NCI-H1694 treated with DMSO at 0.1 percent for 48 hours (cell line): Measurements from ENCODE around the gene CYP24A1.

Experiments
- DNase-seq: peaks from one replicate; lab custom pipeline; 2025; lab: John Stamatoyannopoulos, UW

Gene CYP24A1

GRCh38 chr20:54174457-54175175 lies 830 bp upstream of the CYP24A1 start:
- no peak for DNase-seq

DNA sequence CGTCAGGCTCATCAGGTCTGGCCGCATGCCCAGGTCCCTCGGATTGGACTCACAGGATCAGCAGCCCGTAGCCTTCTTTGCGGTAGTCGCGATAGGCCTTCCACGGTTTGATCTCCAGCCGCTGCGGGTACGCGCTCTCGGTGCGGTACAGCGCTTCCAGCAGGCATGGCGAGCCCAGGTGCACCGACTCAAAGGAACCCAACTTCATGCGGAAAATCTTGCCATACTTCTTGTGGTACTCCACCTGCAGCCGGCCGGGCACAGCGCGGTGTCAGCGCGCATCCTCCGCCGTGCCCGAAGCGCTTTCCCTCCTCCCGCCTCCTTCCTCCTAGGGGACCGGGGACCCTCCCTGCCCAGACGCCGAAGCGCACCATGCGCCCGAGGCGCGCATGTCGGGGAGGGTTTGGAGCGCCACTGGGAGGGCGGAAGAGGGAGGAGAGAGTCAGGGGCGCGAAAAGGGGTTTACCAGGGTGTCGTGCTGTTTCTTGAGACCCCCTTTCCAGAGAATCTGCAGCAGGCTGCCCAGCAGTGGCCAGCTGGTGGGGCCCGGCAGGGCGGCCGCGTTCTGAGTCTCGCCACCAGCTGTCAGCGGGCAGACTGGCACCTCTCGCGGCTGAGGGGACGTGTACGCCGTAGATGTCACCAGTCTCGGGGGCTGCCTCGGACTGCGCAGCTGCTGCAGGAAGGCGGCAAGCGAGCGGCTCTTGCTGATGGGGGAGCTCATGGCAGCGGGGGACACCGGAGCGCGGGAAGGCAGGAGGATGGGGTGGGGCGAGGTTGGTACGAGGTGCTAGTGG lies 732 bp downstream of the CYP24A1 start:
- DNase-seq: no peak

GRCh38 chr20:54172532-54172855 lies 1.3 kb downstream of the CYP24A1 start:
- DNase-seq: no peak

GRCh38 chr20:54170963-54171362 lies 2.8 kb downstream of the CYP24A1 start:
- no peak for DNase-seq

DNA sequence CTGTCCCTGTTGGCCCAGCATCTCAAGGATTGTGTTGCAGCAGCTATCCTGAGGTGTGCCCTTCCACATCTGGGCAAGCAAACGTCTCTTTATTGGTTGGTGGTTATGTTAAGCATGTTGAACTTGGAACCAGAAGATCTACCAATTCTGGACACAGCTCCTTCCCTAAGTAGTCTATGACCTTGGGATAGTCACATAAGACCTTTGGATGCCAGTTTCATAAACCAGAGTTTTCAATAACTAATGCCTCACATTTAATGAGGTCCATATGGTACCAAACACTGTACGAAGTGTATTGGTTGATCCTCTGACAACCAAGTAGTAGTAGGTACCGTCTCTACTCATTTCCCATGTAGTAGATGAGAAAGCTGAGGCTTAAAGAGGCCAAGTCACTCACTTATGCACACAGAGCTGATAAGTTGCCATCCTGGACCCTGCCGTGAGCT lies 3.7 kb downstream of the CYP24A1 start:
- DNase-seq: no peak

- DNase-seq: no peak
Measured at GRCh38 chr20:54168961-54169862, 4.6 kb downstream of the CYP24A1 start.

GRCh38 chr20:54167909-54168872 lies 5.6 kb downstream of the CYP24A1 start:
- DNase-seq: no peak

GRCh38 chr20:54166987-54167662 lies 6.7 kb downstream of the CYP24A1 start:
- no peak for DNase-seq

DNA sequence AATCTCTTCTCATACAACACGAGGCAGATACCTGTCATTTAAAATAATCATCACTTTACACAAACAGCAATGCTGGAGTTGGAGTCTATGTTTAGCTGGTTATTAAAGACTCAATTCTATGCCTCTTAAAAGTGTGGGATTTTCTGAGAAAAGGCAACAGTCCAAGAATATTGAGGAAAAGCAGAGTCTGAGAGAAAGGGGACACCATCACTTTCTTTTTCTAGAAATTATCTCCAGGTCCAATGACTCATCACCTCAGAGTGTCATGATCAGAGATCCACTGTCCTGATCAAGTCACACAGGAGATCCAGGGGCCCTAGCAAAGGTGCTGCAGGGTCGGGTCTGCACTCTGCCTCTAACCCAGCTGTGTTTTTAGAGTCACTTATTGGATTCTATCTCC lies 8.0 kb downstream of the CYP24A1 start:
- no peak for DNase-seq

GRCh38 chr20:54165014-54165413 lies 8.8 kb downstream of the CYP24A1 start:
- DNase-seq: no peak

DNA sequence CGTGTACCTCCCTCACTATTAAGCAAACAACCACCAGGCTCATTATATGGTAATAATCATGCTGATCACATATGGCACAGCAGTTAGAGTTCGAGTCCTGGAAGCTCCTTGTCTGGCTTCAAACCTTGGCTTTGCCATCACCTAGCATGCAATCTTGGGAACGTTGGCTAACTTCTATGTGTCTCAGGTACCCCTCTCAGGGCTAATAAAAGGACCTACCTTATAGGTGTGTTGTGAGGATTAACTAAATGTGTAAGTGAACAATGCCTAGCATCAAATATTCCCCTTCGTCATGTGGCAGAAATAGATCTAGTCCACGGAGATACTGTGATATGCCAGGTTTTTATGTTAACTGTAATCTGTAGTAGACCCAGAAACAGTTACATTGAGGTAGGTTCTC lies 10.4 kb downstream of the CYP24A1 start:
- DNase-seq: no peak

DNA sequence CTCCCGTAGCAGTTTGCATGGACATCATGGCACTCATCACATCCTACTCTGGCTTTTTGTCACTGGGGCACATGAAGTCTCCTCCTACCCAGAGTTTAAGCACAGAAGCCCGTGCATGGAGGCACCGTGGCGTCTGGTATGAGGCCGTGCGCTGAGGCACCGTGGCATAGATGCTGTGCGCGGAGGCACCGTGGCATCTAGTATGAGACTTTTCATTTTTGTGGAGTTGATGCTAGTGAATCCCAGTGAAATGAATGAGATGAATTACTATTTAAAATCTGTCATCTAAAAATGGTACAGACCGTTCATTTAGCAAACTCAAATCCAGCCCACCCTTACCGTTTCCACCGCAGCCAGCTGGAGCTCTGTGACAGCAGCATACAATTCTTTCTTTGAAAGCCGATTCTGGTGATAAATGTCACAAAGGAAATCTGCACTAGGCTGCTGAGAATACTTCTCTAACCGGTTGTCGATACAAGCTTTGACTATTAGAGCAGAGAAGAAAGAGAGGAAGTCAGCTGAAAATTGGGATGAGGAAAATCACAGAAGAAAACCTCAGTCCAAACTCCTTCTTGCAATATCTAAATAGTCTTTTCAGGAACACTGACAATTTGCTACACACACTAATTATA lies 11.3 kb downstream of the CYP24A1 start:
- DNase-seq: no peak

- DNase-seq: no peak
Measured at GRCh38 chr20:54161821-54162149, 12.0 kb downstream of the CYP24A1 start.

DNA sequence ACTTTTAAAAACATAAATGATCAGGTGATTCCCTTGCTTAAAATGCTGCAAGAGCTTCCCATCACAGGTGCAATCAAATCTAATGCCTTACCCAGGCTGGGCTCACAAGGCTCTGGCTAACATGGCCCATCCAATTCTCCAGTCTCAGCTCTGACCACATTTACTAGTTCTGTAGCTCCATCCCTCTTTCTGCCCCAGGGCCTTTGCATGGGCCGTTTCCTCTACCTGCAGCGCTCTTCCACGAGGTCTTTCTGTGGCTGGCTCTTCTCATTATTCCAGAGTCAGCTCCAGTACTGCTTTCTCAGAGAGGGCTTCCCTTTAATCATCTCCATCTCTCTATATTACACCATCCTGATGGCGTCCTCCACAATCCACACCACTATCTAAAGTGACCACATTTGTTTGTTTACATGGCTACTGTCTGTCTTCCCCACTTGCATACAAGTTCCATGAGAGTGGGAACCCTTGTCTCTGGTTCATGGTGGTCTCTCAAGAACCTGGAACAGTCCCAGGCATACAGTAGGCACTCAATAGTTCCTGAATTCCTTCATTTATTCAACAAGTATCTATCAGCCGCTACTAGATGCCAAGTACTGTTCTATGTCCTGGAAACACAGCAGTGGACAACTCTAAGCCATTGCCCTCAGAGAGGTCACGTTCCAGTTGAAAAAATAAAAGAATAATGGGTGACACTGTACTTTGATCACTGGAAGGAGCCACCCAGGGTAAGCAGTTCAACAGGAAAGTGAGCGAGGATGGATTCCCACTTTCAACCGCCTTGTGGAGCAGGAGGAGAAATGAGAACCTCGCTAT lies 12.6 kb downstream of the CYP24A1 start:
- DNase-seq: no peak

DNA sequence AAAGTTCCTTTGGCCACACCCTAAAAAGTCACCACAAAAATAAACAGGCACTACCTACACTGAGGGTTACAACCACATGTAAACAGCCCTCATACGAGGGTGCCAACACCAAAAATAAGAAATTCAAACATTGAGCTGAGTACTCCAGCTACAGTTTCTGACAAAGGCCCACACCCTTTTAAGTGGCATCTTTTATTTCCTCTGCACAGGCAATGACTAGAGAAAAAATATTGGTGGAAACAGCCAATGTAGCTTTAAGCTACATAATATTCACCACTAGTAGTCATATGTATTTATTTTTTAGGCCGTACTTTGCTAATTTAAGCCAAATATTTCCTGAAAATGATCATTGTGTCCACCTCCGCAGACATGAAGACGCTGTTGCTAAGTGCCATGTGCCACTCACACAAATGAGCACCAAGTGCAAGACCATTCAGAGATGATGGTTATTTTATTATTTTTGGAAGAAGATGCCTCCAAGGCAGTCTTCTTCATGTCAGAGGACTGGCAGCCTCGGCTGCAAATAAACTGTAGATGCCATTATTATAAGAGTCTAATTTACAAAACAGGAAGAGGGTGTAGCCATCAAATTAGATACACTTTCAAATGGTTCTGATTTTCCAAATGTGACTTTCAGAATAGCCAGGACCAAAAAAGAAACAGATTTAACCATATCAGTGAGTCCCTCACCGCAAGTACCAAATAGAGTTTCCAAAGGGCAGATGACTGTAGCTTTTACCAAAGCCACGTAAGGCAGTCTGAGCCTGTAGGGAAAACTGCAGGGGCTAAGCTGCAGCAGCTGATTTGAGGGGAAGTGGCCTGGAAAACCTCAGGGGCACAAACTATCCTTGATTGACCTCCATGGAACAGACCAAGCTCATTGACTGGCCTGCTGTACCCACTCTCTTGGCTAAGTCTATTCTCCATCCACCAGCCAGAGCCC lies 13.4 kb downstream of the CYP24A1 start:
- DNase-seq: no peak

GRCh38 chr20:54158856-54159418 lies 14.8 kb downstream of the CYP24A1 start:
- DNase-seq: no peak

DNA sequence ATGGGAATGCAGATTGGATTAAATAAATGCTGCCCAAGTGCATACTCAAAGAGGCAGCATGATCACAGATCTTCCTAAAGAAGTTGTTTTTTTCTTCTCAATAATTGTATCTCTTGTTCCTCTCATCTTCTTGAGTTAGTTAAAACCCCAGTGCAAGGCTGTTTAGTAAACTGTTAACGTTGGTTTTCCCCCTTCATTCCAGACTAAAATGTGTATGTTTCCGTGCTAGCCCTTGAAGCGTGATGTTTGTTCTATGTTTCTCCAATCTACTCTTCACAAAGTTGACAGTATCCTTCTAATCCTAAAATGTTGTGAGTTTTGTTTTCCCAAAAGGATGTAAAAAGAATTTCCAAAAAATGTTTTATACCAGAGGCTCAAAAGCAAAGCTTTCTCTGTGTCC lies 15.6 kb downstream of the CYP24A1 start:
- no peak for DNase-seq
